GM19455 (cell line): ENCODE results near the gene AQP6.

Experiments used
- ATAC-seq: cut with Tn5 transposase; IDR thresholded peaks from one replicate; pipeline ENCODE4 v1.9.1; 2021; ENCODE audit not compliant: unreplicated experiment

The AQP6 gene

GRCh38 chr12:49955899-49956662 lies 16.7 kb upstream of the AQP6 start:
- ATAC-seq, result no peak

- no peak for ATAC-seq
These were observed 15.8 kb upstream of the AQP6 start for GRCh38 chr12:49956663-49957569.

- ATAC-seq, result no peak
These were observed 15.2 kb upstream of the AQP6 start for GRCh38 chr12:49957570-49957967.

GRCh38 chr12:49959685-49960473 lies 12.9 kb upstream of the AQP6 start:
- no peak for ATAC-seq

- no peak for ATAC-seq
These were observed 12.2 kb upstream of the AQP6 start for GRCh38 chr12:49960474-49961110.

- ATAC-seq, result no peak
These were observed 11.4 kb upstream of the AQP6 start, which contains the start of gene AQP5 for GRCh38 chr12:49961111-49961922. Gene AQP5 (plus strand): TSS chr12:49961872. CDS start chr12:49962018, 146 bp downstream.

GRCh38 chr12:49961993-49962764 lies 10.6 kb upstream of the AQP6 start:
- ATAC-seq, result no peak

GRCh38 chr12:49962861-49963765 lies 9.6 kb upstream of the AQP6 start:
- no peak for ATAC-seq

- ATAC-seq, result no peak
These were observed 8.6 kb upstream of the AQP6 start for GRCh38 chr12:49963976-49964815.

GRCh38 chr12:49964849-49965624 lies 7.7 kb upstream of the AQP6 start:
- ATAC-seq, result no peak

- no peak for ATAC-seq
These were observed 6.9 kb upstream of the AQP6 start for GRCh38 chr12:49965836-49966235.

- ATAC-seq, result no peak
These were observed 6.2 kb upstream of the AQP6 start for GRCh38 chr12:49966511-49967041.

GRCh38 chr12:49967042-49967776 lies 5.5 kb upstream of the AQP6 start:
- ATAC-seq, result peak; percentile 74

GRCh38 chr12:49967777-49968250 lies 4.9 kb upstream of the AQP6 start:
- no peak for ATAC-seq

- no peak for ATAC-seq
These were observed 4.3 kb upstream of the AQP6 start for GRCh38 chr12:49968471-49968870.
